Naive thymus-derived CD8-positive, alpha-beta T cell (primary cell): ENCODE results near the gene ATP1A1. TPM values are rescaled to one million over a fixed set of nuclear protein-coding genes. Genes with fewer than 3 reads are reported as not detected.

Source experiments
- ATAC-seq, 2 donors: fragments of 150-1000 bp; cut with Tn5 transposase in 1 of 2; sonication (Bioruptor Pico), chemical (Tn5 transposase) in 1 of 2; 1 replicate in 1 of 2; 2 replicates in 1 of 2; pipeline ENCODE4 v1.10.0; 2021; ENCODE audit warnings: mild to moderate bottlenecking in 2 of 2, moderate library complexity in 2 of 2
- POLR2A ChIA-PET: fragments of 350-600 bp; sonication (Branson Sonifier 250); formaldehyde crosslinking; loops from one replicate; lab custom pipeline; 2021; ENCODE audit warnings: antibody characterized with exemption; lab: Charles Lee
- DNase-seq, 10 donors: peaks; one replicate each; pipeline versions ENCODE4 v3.0.0 to v3.0.0-alpha.2; 2020 to 2022
- H3K27ac Mint-ChIP-seq, 10 donors: one replicate each; pipeline ENCODE4 v1.8.0; 2020 to 2022; ENCODE audit warnings: mild to moderate bottlenecking in 10 of 10, mixed read lengths in 10 of 10, moderate library complexity in 4 of 10, inconsistent platforms in 1 of 10
- H3K27me3 Mint-ChIP-seq, 5 donors: one replicate each; pipeline ENCODE4 v1.8.0; 2021 to 2022; ENCODE audit warnings: mixed read lengths in 5 of 5
- H3K36me3 Mint-ChIP-seq, 3 donors: one replicate each; pipeline ENCODE4 v1.8.0; 2020 to 2022; ENCODE audit warnings: mixed read lengths in 3 of 3, mild to moderate bottlenecking in 2 of 3, inconsistent platforms in 1 of 3
- H3K4me1 Mint-ChIP-seq, 4 donors: one replicate each; pipeline ENCODE4 v1.8.0; 2021 to 2022; ENCODE audit warnings: mixed read lengths in 4 of 4
- H3K4me3 Mint-ChIP-seq, 10 donors: one replicate each; pipeline ENCODE4 v1.8.0; 2020 to 2022; ENCODE audit warnings: mild to moderate bottlenecking in 10 of 10, mixed read lengths in 10 of 10, moderate library complexity in 6 of 10, inconsistent platforms in 1 of 10
- H3K9me3 Mint-ChIP-seq, 9 donors: one replicate each; pipeline ENCODE4 v1.8.0; 2020 to 2022; ENCODE audit warnings: mixed read lengths in 9 of 9, mild to moderate bottlenecking in 3 of 9, inconsistent platforms in 1 of 9, moderate library complexity in 1 of 9
- polyA plus RNA-seq, 3 donors: library from polyadenylated mRNA; unstranded; fragments of 300-500 nt; fragmentation: Illumina TruSeq; gene quantifications; one replicate each; pipeline ENCODE4 v1.2.3, GENCODE V29; 2021
- total RNA-seq, 8 experiments: library from RNA in 2 of 8; stranded (reverse) in 2 of 8; gene quantifications; one replicate each; pipeline ENCODE4 v1.2.3 and lab custom pipeline; 2021 to 2026

ATP1A1 gene
- total and polyA plus RNA-seq, 5 experiments from 2014 or later, result 59.1 to 261 (median 65.0) TPM

DNA sequence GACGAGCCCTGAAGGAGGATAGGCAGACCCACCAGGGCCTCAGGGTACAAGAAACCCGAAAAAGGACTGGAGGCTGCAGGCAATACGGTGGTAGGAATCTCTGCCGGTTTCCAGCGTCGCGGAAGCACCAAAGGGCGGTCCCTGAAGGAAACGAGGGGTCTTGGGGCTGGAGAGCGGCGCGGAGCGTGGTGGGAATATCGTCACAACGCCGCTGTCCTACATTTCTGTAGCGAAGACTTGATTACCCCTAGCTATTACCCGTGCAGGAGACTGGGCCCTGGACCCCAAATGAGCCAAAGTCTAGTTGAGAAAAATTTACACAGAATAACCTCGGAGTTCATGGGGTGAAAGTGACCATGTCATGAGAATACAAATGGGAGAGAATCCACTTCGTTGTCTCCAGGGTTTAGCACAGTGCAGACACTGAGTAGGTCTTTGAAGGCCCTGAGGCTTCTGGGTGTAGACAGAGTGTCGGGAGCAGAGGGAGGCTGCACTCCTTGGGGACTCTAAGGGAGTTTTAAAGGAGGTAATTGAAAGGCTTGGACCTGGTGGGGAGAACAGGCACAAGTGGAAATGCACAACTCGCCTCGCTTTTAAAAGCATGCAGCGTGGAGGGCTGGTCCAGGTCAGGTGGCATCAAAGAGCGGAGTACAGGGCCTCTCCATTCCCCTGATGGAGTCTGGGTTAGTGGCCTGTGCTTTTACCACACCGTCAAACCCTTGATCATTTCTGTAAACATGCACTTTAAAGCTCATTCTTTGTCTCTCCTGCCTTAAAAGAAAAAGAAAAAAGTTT lies 1.5 kb downstream of the ATP1A1 start:
- H3K27me3 Mint-ChIP-seq, result no peaks in the 10 kb centered on the region
- DNase-seq, result peak in 9 of 10 donors; percentile 21 to 72 (median 51)
- H3K4me3 Mint-ChIP-seq, result peak overlapping the region; percentile 93 to 99 (median 97)
- H3K4me1 Mint-ChIP-seq, result peaks cover 33 to 62% (median 57%) of the 10 kb centered on the region in 4 donors
- POLR2A ChIA-PET, result interaction anchor here (0.8 to 7.0 kb wide), 21 partner anchors 9 to 224 kb away, joined by 3 to 67 read pairs (median 4); no protein-coding TSS in a partner anchor
- H3K9me3 Mint-ChIP-seq, result no peaks in the 10 kb centered on the region
- peaks cover 0 to 2% (median 0%) of the 10 kb centered on the region in 3 donors for H3K36me3 Mint-ChIP-seq
- peak; percentile 20 to 24 for ATAC-seq
- peak overlapping the region; percentile 92 to 99 (median 98) for H3K27ac Mint-ChIP-seq

DNA sequence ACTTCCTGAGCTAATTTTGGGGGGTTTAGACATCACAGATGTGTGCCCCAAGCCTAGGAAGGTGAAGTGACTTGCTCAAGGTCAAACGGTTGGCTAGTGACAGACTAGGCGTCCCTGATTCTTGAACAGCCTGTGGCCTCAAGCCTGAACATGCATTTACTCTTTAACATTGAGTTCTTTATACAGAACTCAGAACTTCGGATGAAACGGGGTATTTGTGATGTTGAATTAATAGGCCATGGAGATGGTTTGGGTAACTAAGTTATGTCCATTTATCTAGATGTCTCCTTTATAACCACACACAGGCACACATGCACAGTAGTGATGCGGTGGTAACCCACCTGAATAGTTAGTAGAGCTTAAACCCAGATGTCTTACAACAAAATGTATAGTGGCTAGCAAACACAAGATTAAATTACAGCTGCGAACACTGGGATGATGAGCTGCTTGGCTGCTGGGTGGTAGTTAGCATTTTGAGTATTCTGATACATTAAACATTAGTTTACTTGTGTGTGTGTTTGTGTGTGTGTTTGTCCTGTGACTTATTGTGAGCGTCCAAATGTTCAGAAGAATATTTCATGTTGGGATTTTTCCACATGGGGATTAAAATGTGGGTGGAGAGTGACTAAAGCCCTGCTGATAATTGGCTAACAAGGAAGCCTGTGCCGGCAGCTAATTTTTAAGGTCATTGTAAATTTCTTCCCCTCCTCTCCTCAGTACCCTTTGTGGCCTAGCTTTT lies 2.3 kb downstream of the ATP1A1 start:
- DNase-seq (peak in 2 of 10 donors; percentile 9 to 65), ATAC-seq (peak in 1 of 2 donors; percentile 3)
- POLR2A ChIA-PET, result interaction anchor here (0.8 to 7.0 kb wide), 21 partner anchors 10 to 224 kb away, joined by 3 to 67 read pairs (median 3); no protein-coding TSS in a partner anchor
- Mint-ChIP-seq H3K27me3 (no peaks in the 10 kb centered on the region), H3K9me3 (no peaks in the 10 kb centered on the region), H3K36me3 (peaks cover 0 to 2% (median 0%) of the 10 kb centered on the region in 3 donors), H3K4me3 (peak overlapping the region; percentile 93 to 99 (median 97)), H3K27ac (peak overlapping the region; percentile 92 to 99 (median 98)), H3K4me1 (peaks cover 33 to 70% (median 63%) of the 10 kb centered on the region in 4 donors)

DNA sequence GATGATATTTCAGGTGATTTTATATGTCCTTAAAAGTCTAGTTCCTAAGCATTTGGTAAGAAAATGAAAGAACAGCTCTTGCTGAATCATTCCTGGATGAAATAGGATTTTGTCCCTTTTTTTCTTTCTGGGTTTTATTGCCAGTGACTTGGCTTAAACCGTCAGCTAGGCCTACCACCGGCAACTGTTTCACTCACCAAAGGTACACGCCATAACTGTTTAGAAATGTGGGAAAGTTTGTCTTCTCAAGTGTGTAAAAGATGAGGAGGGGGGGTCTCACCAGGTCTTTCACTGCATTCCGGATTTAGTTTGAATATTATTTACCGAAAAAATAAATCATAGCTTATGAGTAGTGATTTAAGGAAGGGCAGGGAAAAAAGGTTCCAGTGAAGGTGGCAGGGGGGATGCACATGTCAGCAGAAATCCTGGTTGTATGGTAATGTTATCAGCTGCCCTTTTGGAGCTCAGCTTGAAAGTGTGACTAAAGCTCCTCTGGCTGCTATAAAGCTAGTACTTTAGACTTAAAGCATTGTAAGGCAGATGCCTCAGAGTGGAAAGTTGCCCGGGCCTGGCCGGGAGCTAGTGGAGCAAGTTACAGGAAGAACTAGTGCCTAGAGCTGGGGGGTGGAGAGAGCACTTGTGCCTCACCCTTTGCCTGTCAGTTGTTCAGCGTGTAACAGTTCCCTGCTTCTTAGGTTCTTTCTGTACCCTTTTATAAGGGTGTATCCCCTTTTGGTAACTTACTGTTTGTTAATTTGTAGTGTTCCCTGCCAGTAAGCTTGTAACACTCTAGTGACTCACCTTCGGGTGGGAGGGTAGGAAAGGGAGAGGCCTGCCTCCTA lies 3.1 kb downstream of the ATP1A1 start:
- DNase-seq (peak in 6 of 10 donors; percentile 16 to 34 (median 24)), ATAC-seq (no peak)
- H3K27ac Mint-ChIP-seq, result peak overlapping the region; percentile 92 to 99 (median 98)
- H3K36me3 Mint-ChIP-seq, result peaks cover 0 to 4% (median 0%) of the 10 kb centered on the region in 3 donors
- POLR2A ChIA-PET, result interaction anchor here (0.6 to 7.0 kb wide), 17 partner anchors 11 to 225 kb away, joined by 3 to 67 read pairs (median 3); no protein-coding TSS in a partner anchor
- H3K4me1 Mint-ChIP-seq, result peaks cover 35 to 77% (median 71%) of the 10 kb centered on the region in 4 donors
- H3K9me3 Mint-ChIP-seq, result no peaks in the 10 kb centered on the region
- no peaks in the 10 kb centered on the region for H3K27me3 Mint-ChIP-seq
- peak overlapping the region; percentile 93 to 99 (median 97) for H3K4me3 Mint-ChIP-seq

GRCh38 chr1:116376729-116377086 lies 3.7 kb downstream of the ATP1A1 start:
- Mint-ChIP-seq H3K4me1 (peaks cover 38 to 83% (median 77%) of the 10 kb centered on the region in 4 donors), H3K27me3 (no peaks in the 10 kb centered on the region), H3K27ac (peak overlapping the region; percentile 92 to 99 (median 98)), H3K9me3 (no peaks in the 10 kb centered on the region), H3K36me3 (peaks cover 0 to 4% (median 0%) of the 10 kb centered on the region in 3 donors), H3K4me3 (peak overlapping the region; percentile 93 to 99 (median 97))
- ATAC-seq, result no peak
- no peak for DNase-seq
- POLR2A ChIA-PET, result interaction anchor here (1.0 to 7.0 kb wide), 8 partner anchors 10 to 143 kb away, joined by 3 to 67 read pairs (median 8); no protein-coding TSS in a partner anchor

DNA sequence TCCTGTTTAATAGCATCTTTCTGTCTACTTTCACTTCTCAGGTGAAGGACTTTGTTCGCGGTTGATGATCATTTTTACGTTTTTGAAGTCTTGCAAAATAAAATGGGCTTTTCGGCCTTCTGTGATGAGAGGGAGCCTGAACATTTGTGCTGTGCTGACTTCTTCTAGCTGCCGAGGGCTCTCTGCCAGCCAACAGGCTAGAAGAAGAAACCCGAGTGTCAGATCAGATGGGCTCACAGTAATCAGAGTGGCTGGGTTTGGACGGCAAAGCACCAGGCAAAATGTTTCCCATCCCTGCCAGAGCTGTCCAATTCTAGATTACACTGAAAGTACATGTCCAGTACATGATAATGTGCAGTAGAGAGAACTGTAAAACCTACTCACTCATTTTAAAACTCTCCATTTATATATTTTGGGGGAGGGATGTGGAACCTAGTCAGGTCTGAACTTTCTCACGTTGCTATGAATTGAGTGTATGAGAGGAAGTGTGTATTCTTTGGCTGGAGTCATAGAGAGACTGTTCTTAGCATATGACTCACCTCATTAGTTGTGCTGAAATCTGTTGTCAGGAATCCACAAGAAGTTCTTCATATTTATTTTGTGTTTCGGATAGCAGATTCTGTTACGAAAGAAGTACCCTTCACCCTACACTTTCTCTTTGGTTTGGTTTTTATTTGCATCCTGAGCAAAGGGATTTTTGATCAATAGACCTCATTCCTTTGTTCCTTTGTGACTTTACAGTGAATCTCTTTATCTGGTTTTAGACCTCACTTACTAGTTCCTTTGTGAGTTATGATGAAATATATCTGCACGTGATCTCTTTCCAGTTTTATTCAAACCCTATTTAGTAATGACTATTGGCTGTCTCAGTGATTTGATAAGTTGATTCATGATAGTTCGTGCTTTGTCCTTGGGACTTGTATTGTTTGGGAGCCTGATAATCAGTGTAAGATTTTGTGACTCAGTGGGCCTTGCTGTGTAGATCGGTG lies 4.8 kb downstream of the ATP1A1 start:
- H3K9me3 Mint-ChIP-seq, result no peaks in the 10 kb centered on the region
- H3K36me3 Mint-ChIP-seq, result peaks cover 0 to 10% (median 0%) of the 10 kb centered on the region in 3 donors
- DNase-seq (peak in 8 of 10 donors; percentile 15 to 69 (median 52)), ATAC-seq (peak; percentile 48 to 60)
- no peaks in the 10 kb centered on the region for H3K27me3 Mint-ChIP-seq
- H3K27ac Mint-ChIP-seq, result peak overlapping the region; percentile 92 to 99 (median 98)
- H3K4me1 Mint-ChIP-seq, result peaks cover 44 to 88% (median 83%) of the 10 kb centered on the region in 4 donors
- H3K4me3 Mint-ChIP-seq, result peak overlapping the region; percentile 82 to 99 (median 96)
- POLR2A ChIA-PET, result interaction anchor here (2.3 kb wide), 1 partner anchor 9 kb away, joined by 11 read pairs; no protein-coding TSS in a partner anchor

DNA sequence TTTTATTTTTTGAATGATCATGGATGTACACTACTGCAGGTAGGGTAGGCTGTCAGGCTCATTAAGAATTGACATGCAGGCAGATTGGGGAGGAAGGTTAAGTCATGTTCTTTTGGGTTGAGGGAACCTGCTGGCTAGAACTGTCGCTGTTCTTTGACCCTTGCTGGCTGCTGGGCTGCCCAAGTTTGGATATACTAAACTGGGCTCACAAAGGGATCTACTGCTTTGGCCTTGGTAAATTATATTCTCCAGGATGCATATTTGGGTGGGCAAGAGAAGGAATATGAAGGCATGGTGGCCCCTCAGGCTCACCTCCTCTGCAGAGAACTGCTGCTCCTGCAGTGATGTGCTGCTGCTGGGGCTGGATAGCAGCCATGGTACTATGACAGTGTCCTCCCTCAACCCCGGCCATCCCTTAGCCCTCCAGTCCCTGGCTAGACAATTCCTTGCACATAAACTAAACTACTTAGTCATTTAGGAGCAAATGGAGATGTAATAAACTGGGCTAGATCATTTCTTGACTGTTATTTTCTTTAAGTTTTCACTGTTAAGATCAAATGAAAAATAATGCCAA lies 6.1 kb downstream of the ATP1A1 start:
- Mint-ChIP-seq H3K4me3 (peak overlapping the region; percentile 36 to 99 (median 61)), H3K36me3 (peaks cover 0 to 19% (median 3%) of the 10 kb centered on the region in 3 donors)

GRCh38 chr1:116379674-116380498 lies 6.8 kb downstream of the ATP1A1 start:
- no peaks in the 10 kb centered on the region for H3K27me3 Mint-ChIP-seq
- peaks cover 42 to 96% (median 94%) of the 10 kb centered on the region in 4 donors for H3K4me1 Mint-ChIP-seq
- POLR2A ChIA-PET, result interaction anchor here (0.8 kb wide), 1 partner anchor 39 kb away, joined by 3 read pairs; no protein-coding TSS in a partner anchor
- H3K27ac Mint-ChIP-seq, result peak overlapping the region in 9 of 10 donors; percentile 39 to 99 (median 93)
- H3K4me3 Mint-ChIP-seq, result peak overlapping the region in 7 of 10 donors; percentile 8 to 93 (median 26)
- H3K36me3 Mint-ChIP-seq, result peaks cover 0 to 26% (median 9%) of the 10 kb centered on the region in 3 donors
- DNase-seq (no peak), ATAC-seq (no peak)
- H3K9me3 Mint-ChIP-seq, result no peaks in the 10 kb centered on the region

More for the DNA sequence above, 6.1 kb downstream of the ATP1A1 start:
- Mint-ChIP-seq H3K27me3 (no peaks in the 10 kb centered on the region), H3K4me1 (peaks cover 47 to 98% (median 96%) of the 10 kb centered on the region in 4 donors), H3K27ac (peak overlapping the region; percentile 35 to 99 (median 92)), H3K9me3 (no peaks in the 10 kb centered on the region)
- POLR2A ChIA-PET, result no interaction called here
- ATAC-seq (no peak), DNase-seq (no peak)

DNA sequence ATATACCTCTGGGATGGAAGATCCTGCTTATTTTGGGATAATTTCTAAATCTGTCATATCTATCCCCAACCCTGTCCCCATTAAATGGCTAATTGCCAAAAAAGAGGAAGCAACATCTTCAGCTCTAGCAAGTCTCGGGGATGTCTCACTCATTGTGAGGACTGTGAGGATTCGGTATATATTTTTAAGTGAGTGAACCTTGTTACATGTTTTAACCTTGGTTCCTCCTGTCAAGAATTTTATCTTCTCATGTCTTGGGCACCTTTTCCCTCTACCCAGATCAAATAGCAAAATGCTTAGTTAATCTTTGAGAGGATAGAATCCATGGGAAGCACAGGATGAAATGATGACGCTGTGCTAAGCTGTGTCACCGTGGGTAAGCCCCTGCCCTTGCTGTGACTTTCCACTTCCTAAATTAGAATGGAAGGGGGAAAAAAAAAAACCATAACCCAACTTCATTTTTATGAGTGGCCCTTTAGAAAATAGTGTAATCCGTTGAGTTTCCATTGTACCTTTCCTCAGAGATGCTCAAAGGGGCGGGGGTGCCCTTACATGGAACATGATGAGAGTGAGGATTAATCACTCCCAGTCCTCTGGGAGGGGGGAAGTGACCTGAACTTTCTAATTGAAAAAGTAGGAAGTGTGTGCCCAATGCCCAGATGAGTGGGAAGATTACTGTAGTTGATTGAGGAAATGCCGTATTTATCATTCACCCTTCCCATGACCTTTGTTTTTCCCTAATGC lies 7.6 kb downstream of the ATP1A1 start:
- Mint-ChIP-seq H3K9me3 (no peaks in the 10 kb centered on the region), H3K4me1 (peaks cover 35 to 95% (median 88%) of the 10 kb centered on the region in 4 donors), H3K27me3 (no peaks in the 10 kb centered on the region), H3K27ac (peak overlapping the region in 8 of 10 donors; percentile 3 to 92 (median 56)), H3K36me3 (peaks cover 0 to 34% (median 11%) of the 10 kb centered on the region in 3 donors), H3K4me3 (peak overlapping the region in 7 of 10 donors; percentile 23 to 62 (median 39))
- ATAC-seq (no peak), DNase-seq (no peak)
- POLR2A ChIA-PET, result interaction anchor here (0.8 to 2.2 kb wide), 3 partner anchors 15 to 38 kb away, joined by 3 to 5 read pairs (median 3); no protein-coding TSS in a partner anchor

DNA sequence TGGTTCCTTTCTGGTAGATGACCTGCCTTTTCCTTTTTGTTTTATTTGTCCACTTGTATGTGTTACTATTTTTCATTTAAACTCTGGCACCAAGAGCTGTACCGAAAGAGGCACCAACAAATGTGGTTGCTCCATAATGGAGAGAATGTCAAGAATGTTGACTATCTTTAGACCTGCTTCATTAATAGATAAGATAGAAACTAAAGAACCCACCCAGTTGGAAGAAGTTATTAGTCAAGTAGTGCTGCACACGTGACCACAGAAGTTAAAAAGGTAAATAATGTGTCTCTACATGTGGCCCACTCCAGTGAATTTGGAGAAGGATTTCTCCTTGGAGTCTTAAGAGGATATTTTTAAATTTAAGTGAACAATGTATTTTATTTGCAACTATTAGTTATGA lies 9.3 kb downstream of the ATP1A1 start:
- Mint-ChIP-seq H3K36me3 (peaks cover 3 to 48% (median 16%) of the 10 kb centered on the region in 3 donors), H3K9me3 (no peaks in the 10 kb centered on the region), H3K4me1 (peaks cover 29 to 94% (median 79%) of the 10 kb centered on the region in 4 donors), H3K4me3 (peak overlapping the region in 5 of 10 donors; percentile 3 to 31 (median 11)), H3K27me3 (no peaks in the 10 kb centered on the region), H3K27ac (peak overlapping the region in 5 of 10 donors; percentile 22 to 74 (median 38))
- DNase-seq, result no peak
- ATAC-seq, result no peak
- POLR2A ChIA-PET, result interaction anchor here (1.1 to 2.9 kb wide), 4 partner anchors 9 to 36 kb away, joined by 3 to 9 read pairs (median 5); partner anchors contain the start of gene ATP1A1
